Stimulated activated CD8-positive, alpha-beta memory T cell treated with anti-CD3 and anti-CD28 coated beads, Interleukin-2, amount 100 ng/mL, for 1 hour (primary cell): ENCODE results near the gene SYNJ2.

Experiments used
- DNase-seq, 2 donors: peaks; one replicate each; pipeline ENCODE4 v3.0.0-alpha.2; 2020; ENCODE audit warnings: low read depth in 2 of 2

The SYNJ2 gene

DNA sequence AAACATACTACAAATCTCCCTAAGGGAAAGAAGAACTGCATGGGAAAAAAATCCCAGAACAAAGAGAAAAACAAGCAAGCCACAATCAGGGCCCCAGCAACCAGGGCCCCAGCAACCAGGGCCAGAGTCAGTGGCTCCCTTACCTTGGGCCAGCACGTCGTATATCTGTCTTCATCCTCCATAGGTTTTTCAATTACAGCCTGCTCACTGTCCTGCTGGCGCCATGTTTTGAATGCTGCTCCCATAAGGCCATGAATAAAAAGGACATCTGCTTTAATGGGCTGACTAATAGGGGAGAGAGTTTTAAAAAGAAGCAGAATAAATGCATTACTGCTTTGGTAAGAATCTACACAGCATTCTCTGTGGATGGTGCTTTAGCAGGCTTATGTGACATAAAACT lies 137.2 kb downstream of the SYNJ2 start:
- DNase-seq = no peak

- DNase-seq = no peak
Observed at GRCh38 chr6:158121335-158121734, 139.7 kb downstream of the SYNJ2 start.

GRCh38 chr6:158122048-158122447 lies 140.4 kb downstream of the SYNJ2 start:
- no peak for DNase-seq

DNA sequence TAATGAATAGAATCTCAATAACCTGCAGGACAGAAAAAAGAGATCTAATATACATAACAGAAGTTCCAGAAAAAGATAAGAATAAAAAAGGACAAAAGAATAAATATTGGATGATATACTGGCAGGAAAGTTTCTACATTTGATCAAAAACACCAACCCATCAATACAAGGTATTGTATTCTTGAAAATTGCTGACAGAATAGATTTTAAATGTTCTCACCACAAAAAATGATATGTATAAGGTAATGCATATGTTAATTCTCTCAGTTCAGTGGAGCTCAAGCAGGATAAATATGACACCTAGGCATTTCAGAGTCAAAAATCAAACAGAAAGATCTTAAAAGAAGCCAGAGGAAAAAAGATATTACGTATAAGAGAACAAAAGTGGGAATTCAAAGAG lies 142.6 kb downstream of the SYNJ2 start:
- DNase-seq = no peak

DNA sequence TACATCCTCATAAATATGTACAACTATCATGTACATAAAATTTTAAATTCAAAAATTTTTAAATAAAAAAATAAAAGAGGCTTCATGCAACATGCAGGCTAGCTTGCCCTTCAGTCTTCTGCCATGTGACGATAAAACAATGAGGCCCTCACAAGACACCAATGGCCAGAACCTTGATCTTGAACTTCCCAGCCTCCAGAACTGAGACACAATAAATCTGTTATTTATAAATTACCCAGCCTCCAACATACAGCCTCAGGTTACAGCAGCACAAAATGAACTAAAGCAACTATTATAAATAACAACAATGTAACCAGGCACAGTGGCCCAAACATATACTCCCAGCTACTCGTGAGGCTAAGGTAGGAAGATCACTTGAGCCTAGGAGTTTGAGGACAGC lies 143.6 kb downstream of the SYNJ2 start:
- DNase-seq = no peak

DNA sequence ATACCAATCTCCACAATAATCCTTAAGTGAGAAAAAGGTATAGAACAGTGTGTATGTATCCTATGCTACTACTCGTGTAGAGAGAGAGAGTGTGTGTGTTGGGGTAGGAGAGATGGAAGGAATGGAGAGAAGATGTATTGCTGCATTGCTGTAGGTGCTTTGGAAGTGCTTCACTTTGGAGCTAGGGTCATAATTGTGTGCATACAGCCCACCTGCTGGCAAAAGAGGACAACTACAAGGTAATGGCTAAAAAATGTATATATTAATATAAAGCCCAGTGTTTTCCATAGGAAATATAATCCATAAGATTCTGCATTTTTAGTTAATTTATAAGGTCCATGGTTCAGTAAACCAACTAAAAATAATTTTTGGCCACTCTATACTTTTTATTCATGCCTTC lies 150.3 kb downstream of the SYNJ2 start:
- no peak for DNase-seq

GRCh38 chr6:158142789-158143188 lies 161.1 kb downstream of the SYNJ2 start:
- DNase-seq = no peak

DNA sequence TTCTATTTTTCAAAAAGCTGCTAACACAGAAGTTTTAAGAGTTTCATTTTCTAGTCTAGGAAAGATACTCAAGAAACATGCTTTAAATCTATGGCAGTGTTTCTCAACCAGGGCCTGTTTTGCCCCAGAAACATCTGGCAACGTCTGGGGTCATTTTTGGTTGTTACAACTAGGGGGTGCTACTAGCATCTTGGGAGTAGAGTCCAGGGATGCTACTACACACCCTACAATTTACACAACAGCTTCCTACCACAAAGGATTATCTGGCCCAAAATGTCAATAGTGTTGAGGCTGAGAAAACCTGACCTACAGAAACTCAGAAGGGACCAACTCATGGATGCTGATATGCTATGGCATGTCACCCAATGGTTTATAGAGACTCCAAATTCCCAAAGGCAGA lies 162.0 kb downstream of the SYNJ2 start:
- no peak for DNase-seq
